GM12892 (cell line): ENCODE data around the gene PRTG.
"Not testable (repeated sequence)": the region's sequence is repeated elsewhere in the genome, so short reads cannot be mapped to it uniquely, and the experiment has no call there.

ENCODE experiments used
- DNase-seq: peaks from one replicate; pipeline ENCODE4 v3.0.0; 2011; ENCODE audit not compliant: insufficient read length
- FAIRE-seq: peaks from 2 replicates; lab custom pipeline; 2011; peaks lifted over from hg19 to GRCh38; lab: Jason Lieb, UNC
- POLR2A ChIP-seq: IDR thresholded peaks from 2 replicates; pipeline ENCODE4 v1.6.1; 2011; ENCODE audit warnings: low read depth, low read length, control low read depth
- POLR2AphosphoS5 ChIP-seq: IDR thresholded peaks from 2 replicates; pipeline ENCODE4 v1.6.1; 2011; ENCODE audit warnings: low read depth, low read length, control low read depth
- TAF1 ChIP-seq: IDR thresholded peaks from 2 replicates; pipeline ENCODE4 v1.6.1; 2011; ENCODE audit warnings: low read depth, mild to moderate bottlenecking, control low read depth, low read length, borderline replicate concordance

Gene PRTG

DNA sequence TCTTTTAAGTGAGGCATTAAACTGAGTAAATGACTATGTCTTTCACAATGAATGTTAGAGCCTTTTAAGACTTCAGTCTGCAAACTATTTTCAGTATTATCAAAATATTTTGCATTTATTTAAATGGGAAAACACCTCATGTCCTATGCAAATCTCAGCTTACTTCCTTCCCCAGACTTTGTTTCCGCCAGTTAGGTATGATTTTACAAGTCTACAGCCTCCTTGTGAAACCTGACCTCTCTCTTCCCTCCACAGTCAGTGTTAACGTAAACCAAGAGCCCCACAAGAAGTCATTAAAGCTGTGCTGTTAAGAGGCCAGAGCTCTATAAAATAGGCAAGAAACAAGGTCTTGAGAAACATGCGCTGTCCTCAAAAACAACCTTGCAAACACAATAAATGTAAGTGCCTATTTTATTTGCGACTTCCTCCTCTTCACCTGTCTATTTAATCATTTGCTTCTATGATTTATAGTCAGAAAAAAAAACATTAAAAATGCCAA, 48.3 kb downstream of the PRTG start:
- no peak for FAIRE-seq
- peak; percentile 11 for DNase-seq
- TF ChIP-seq POLR2AphosphoS5, result no peak
- TF ChIP-seq POLR2A, result no peak
- no peak for TF ChIP-seq TAF1

GRCh38 chr15:55693116-55693515, 49.8 kb downstream of the PRTG start:
- not testable (repeated sequence) for DNase-seq, FAIRE-seq

DNA sequence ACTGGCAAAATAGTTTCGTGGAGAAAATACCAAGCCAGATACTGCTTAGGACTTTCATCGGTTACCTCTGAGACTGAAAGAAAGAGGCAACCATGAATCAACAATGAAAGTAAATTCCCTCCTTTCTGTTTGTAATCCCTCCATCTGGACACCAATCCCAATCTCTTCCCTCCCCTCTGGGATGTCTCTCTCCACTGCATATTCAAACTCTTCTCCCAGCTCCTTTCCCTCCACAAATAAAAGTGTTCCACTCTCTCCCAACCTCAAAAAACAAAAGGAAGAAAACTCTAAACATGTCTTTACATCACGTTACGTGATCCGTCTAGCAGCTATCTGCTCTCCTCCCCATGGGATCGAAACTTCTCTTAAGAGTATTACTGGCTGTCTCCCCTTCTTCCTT, 55.2 kb downstream of the PRTG start:
- DNase-seq, result no peak
- FAIRE-seq, result no peak
- no peak for TF ChIP-seq TAF1
- no peak for TF ChIP-seq POLR2A
- no peak for TF ChIP-seq POLR2AphosphoS5

GRCh38 chr15:55685286-55685685, 57.7 kb downstream of the PRTG start:
- FAIRE-seq, result peak; percentile 44
- no peak for TF ChIP-seq POLR2A
- no peak for DNase-seq

DNA sequence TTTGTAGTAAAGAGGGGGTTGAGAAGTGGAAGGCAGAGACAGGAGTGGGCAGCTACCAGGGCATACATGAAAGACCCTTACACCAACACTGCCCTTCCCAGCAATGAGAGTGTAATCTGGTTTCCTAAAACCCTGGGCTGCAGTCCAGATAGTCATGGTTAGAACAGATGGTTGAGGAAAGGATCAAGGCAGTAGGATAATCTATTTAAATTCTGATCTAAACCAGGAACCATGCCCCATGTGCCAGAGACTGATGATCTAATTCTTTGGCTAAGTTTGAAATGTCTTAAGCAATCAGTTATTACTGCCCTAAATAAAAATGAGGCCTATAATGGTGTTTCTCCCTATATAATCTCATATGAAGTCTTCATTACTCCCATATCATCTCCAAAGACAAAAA, 59.6 kb downstream of the PRTG start:
- FAIRE-seq (no peak), DNase-seq (no peak)
- TF ChIP-seq POLR2AphosphoS5 (no peak), TAF1 (no peak)

DNA sequence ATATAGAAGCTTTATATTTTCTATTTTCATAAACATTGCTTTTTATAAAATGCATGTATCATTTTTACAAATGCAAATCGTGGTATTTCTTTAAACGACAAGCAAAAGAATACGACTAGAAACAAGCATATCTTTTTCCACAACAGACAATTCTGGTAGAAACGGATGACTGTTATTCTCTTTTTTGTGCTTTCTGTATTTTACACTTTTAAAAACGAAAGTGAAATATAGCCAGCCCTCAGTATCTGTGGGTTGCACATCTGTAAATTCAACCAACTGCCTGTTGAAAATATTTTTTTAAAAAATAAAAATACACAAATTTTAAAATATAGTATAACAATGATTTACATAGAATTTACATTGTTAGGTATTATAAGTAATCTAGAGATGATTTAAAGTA, 61.3 kb downstream of the PRTG start:
- FAIRE-seq (no peak), DNase-seq (no peak)
- TF ChIP-seq POLR2AphosphoS5 (no peak), POLR2A (no peak), TAF1 (no peak)

GRCh38 chr15:55676507-55676906, 66.4 kb downstream of the PRTG start:
- FAIRE-seq (no peak), DNase-seq (no peak)
- no peak for TF ChIP-seq POLR2AphosphoS5
- TF ChIP-seq TAF1, result no peak
- no peak for TF ChIP-seq POLR2A

DNA sequence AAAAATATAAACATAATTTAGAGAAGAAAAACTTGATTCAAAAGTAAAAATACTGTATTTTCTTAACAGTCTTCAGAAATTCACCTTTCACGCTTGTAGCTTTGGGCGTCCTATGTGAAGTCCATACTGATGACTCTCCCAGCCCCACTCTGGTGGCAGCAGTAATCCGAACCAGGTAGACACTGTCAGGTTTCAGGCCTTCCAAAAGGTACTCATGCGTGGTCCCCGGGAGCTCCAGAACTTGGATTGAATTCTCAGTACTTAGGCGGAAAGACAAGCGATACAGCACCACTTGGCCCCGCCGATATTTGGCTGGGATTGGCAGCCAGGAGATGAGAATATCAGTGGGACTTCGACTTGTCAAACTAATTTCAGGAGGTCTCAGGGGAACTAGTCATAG, 69.7 kb downstream of the PRTG start:
- DNase-seq (no peak), FAIRE-seq (no peak)
- TF ChIP-seq POLR2A (no peak), POLR2AphosphoS5 (no peak), TAF1 (no peak)

GRCh38 chr15:55669270-55669669, 73.7 kb downstream of the PRTG start:
- no peak for FAIRE-seq
- no peak for DNase-seq
- TF ChIP-seq POLR2A (no peak), POLR2AphosphoS5 (no peak)

GRCh38 chr15:55665605-55666227, 77.2 kb downstream of the PRTG start:
- FAIRE-seq (no peak), DNase-seq (no peak)
- TF ChIP-seq POLR2A (no peak), POLR2AphosphoS5 (no peak)

DNA sequence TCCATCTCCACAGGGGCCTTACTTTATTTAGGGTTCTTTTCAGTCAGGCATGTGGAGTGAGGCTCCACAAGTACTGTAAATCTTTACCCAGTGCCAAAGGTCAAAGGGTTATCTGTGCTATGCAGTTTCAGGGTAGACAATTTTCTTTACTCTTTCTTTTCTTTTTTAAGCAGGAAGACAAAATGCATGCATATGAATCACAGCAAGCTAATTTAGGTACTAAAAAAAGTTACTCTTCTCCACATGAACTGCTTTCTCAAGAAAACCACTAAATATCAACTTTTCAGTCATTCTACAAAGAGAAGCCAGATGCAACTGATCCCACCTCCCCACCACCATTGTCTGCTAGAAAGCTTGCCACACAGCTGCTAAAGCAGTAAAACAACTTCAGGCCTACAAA, 81.5 kb downstream of the PRTG start:
- DNase-seq (no peak), FAIRE-seq (no peak)
- TF ChIP-seq POLR2AphosphoS5 (no peak), TAF1 (no peak), POLR2A (no peak)

DNA sequence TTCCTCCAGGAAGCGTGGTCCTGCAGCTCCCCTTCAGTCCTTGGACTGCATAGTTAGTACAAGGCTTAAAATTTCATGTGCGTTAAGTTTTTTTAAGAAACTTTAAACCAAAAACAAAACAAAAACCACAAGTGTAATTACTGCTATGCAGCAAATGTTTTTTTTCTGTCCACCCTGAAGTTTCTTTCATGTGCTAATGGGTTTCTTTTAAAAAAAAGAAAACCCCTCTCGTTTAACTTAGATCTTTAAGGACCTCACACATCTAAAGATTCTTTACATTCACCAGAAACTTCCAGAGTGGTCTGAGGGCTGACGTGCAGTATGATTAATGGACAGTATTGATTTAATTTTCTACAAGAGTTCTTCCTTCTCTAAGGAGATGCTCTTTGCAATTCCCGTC, 82.8 kb downstream of the PRTG start:
- FAIRE-seq (no peak), DNase-seq (no peak)
- TF ChIP-seq POLR2A, result no peak

DNA sequence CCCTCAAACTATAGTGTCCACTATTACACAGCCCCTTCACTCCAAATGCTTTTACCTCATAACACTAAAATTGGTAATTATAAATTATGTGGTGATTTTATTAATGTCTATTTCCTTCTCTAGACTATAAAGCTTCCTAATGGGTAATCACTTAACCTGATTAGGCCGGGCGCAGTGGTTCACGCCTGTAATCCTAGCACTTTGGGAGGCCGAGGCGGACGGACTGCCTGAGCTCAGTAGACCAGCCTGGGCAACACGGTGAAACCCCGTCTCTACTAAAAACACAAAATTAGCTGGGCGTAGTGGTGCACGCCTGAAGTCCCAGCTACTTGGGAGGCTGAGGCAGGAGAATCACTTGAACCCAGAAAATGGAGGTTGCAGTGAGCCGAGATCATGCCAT, 83.5 kb downstream of the PRTG start:
- FAIRE-seq (no peak), DNase-seq (no peak)
- TF ChIP-seq POLR2AphosphoS5 (no peak), TAF1 (no peak), POLR2A (no peak)

DNA sequence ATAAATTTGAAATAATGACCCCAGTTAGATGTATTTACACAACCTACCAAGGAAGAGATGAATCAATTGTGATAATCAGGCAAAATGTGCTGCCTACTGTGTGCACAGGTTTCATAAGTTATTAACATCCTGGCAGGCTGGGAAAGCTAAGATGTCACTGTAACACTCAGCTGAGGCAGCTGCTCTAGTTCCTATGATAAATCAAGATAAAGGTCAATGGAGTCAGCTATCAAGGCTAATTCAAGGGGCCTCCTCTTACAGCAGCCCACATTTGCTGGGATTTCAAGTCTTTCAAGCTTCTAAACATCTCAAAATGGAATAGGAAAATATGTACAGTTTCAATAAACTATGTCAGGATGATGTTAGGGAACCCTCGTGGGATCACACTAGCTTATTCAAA, 84.1 kb downstream of the PRTG start:
- TF ChIP-seq TAF1 (no peak), POLR2A (no peak), POLR2AphosphoS5 (no peak)
- no peak for DNase-seq
- FAIRE-seq, result no peak
